Pancreas (tissue), 10 donors: Measurements from ENCODE around the gene PROZ. TPM values are rescaled to one million over a fixed set of nuclear protein-coding genes. Genes with fewer than 3 reads are reported as not detected.

Experiments
- ATAC-seq, 4 donors: fragments of 200-7000 bp; cut with Tn5 transposase; one replicate each; pipeline versions ENCODE4 v1.8.0 to v1.9.1; 2020; ENCODE audit warnings: mild to moderate bottlenecking in 4 of 4, moderate library complexity in 4 of 4
- DNase-seq, 6 donors: peaks; one replicate each; pipeline ENCODE4 v3.0.0-alpha.2; 2020
- FAIRE-seq: peaks from 2 replicates; lab custom pipeline; 2012; peaks lifted over from hg19 to GRCh38; lab: Jason Lieb, UNC
- H3K27ac ChIP-seq, 4 donors: fragments of 200-600 bp; sonication (generic); 1 replicate in 3 of 4; 2 replicates in 1 of 4; pipeline versions ENCODE4 v1.5.0 to v1.8.0; 2020
- H3K27me3 ChIP-seq, 4 donors: fragments of 200-600 bp; one replicate each; pipeline ENCODE4 v1.8.0; 2021
- H3K36me3 ChIP-seq, 3 donors: fragments of 200-600 bp; sonication (generic) in 1 of 3; one replicate each; pipeline versions ENCODE4 v1.5.0 to v1.8.0; 2020 to 2021
- H3K4me1 ChIP-seq, 3 donors: fragments of 200-600 bp; one replicate each; pipeline ENCODE4 v1.8.0; 2021
- H3K4me3 ChIP-seq, 4 donors: fragments of 200-600 bp; sonication (generic) in 2 of 4; one replicate each; pipeline versions ENCODE4 v1.5.0 to v1.8.0; 2020 to 2021
- H3K9me3 ChIP-seq, 4 donors: fragments of 200-600 bp; one replicate each; pipeline ENCODE4 v1.8.0; 2021
- WGBS, 2 donors: extraction: QIAGEN DNeasy Blood & Tissue Kit; methylation state at CpG; one replicate each; pipeline ENCODE4 v1.1.7; 2013; 5-methylcytosine and 5-hydroxymethylcytosine counted together
- intact Hi-C, 3 donors: fragments of 100-400 bp; cut with DNase I; formaldehyde crosslinking; loops; one replicate each; pipeline versions ENCODE4 v1.11.1 to v1.14.2; 2022
- polyA plus RNA-seq, 2 donors: library from polyadenylated mRNA; stranded (reverse); fragments of 200-250 nt; gene quantifications; one replicate each; pipeline ENCODE4 v1.2.3, GENCODE V29; 2013
- total RNA-seq, 6 donors: library from RNA; stranded (reverse); fragmentation: NEBNext Ultra II Directional in 4 of 6; extraction: Animal tissue kit (Norgen Biotek cat#: 25700) in 4 of 6; gene quantifications; one replicate each; pipeline versions ENCODE4 v1.2.1 to v1.2.4, GENCODE V29; 2021 to 2023
- TF ChIP-seq, protein P1 (sequence below), 4 donors: fragments of 200-600 bp; sonication (generic) in 3 of 4; IDR thresholded peaks; one replicate each; pipeline versions ENCODE4 v1.5.0 to v1.8.0; 2021; ENCODE audit warnings: antibody characterized with exemption in 4 of 4
- donor health status: healthy with polysubstance abuse.
- donor health status: DM: no; HTN: no; CAD: no; lungs with moderate emphysema.
- donor health status: DM: no; HTN: no; CAD: no.
- donor health status: control.
- donor health status: control.
- donor health status: Bipolar disorder and iron deficiency.
- donor health status: DM: yes; HTN: yes; CAD: no.
- donor health status: DM: no; HTN: no; CAD: no.
- donor health status: DM: no; HTN: no; CAD: no.
- donor health status: DM: yes; HTN: yes; CAD: no.

The PROZ gene
- total and polyA plus RNA-seq, 8 donors: 0.05 TPM; not detected in 7

- no peak overlapping the region for H3K27ac ChIP-seq
- no peaks in the 10 kb centered on the region for H3K27me3 ChIP-seq
- H3K9me3 ChIP-seq: no peaks in the 10 kb centered on the region
- 69 to 76% methylated on average over 5 of the region's 5 CpGs for WGBS, 2 donors
- H3K4me3 ChIP-seq: no peak overlapping the region
- no peaks in the 10 kb centered on the region for H3K4me1 ChIP-seq
- H3K36me3 ChIP-seq: peaks cover 0 to 59% (median 26%) of the 10 kb centered on the region in 3 donors
- intact Hi-C loops: no loop called here
- TF ChIP-seq, protein P1, sequence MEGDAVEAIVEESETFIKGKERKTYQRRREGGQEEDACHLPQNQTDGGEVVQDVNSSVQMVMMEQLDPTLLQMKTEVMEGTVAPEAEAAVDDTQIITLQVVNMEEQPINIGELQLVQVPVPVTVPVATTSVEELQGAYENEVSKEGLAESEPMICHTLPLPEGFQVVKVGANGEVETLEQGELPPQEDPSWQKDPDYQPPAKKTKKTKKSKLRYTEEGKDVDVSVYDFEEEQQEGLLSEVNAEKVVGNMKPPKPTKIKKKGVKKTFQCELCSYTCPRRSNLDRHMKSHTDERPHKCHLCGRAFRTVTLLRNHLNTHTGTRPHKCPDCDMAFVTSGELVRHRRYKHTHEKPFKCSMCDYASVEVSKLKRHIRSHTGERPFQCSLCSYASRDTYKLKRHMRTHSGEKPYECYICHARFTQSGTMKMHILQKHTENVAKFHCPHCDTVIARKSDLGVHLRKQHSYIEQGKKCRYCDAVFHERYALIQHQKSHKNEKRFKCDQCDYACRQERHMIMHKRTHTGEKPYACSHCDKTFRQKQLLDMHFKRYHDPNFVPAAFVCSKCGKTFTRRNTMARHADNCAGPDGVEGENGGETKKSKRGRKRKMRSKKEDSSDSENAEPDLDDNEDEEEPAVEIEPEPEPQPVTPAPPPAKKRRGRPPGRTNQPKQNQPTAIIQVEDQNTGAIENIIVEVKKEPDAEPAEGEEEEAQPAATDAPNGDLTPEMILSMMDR (IDR thresholded peaks at IDR 0.05): no peak
- no peak for DNase-seq
- FAIRE-seq: no peak
- peak in 2 of 4 donors; percentile 30 to 34 for ATAC-seq
Observed at GRCh38 chr13:113176280-113176679, 17.8 kb downstream of the PROZ start.

DNA sequence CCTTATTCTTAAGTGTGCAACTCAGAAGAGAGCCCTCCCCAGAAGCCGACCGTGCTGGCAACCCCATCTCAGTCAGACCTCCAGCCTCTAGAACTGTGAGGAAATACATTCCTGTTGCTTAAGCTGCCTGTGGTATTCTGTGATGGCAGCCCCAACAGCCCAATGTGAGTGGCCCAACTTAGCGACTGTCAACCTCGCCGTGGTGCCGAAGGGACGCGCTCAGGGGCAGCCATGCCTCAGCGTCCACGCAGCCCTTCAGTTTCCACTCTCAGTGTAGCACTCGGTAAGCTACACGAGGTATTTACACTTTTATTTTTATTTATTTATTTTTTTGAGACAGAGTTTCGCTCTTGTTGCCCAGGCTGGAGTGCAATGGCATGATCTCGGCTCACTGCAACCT lies 18.4 kb downstream of the PROZ start:
- Histone ChIP-seq H3K27ac (no peak overlapping the region), H3K9me3 (no peaks in the 10 kb centered on the region), H3K27me3 (no peaks in the 10 kb centered on the region), H3K4me1 (no peaks in the 10 kb centered on the region), H3K4me3 (no peak overlapping the region), H3K36me3 (peaks cover 0 to 59% (median 22%) of the 10 kb centered on the region in 3 donors)
- WGBS, 2 donors: 95 to 97% methylated on average over 14 of the region's 14 CpGs
- ATAC-seq: no peak
- intact Hi-C loops: no loop called here
- TF ChIP-seq, protein P1 (IDR thresholded peaks at IDR 0.05): no peak
- no peak for DNase-seq
- FAIRE-seq: no peak

- H3K9me3 ChIP-seq: no peaks in the 10 kb centered on the region
- ATAC-seq (no peak), DNase-seq (no peak), FAIRE-seq (no peak)
- H3K4me3 ChIP-seq: no peak overlapping the region
- no peaks in the 10 kb centered on the region for H3K27me3 ChIP-seq
- intact Hi-C loops: no loop called here
- H3K27ac ChIP-seq: no peak overlapping the region
- no peaks in the 10 kb centered on the region for H3K4me1 ChIP-seq
- WGBS, 2 donors: 91% methylated on average over 25 of the region's 25 CpGs
- TF ChIP-seq, protein P1 (IDR thresholded peaks at IDR 0.05): no peak
- H3K36me3 ChIP-seq: peaks cover 0 to 68% (median 26%) of the 10 kb centered on the region in 3 donors
Observed at GRCh38 chr13:113178070-113178895, 19.8 kb downstream of the PROZ start.

GRCh38 chr13:113178896-113179167 lies 20.4 kb downstream of the PROZ start:
- WGBS, 2 donors: 84 to 88% methylated on average over 3 of the region's 3 CpGs
- FAIRE-seq (no peak), ATAC-seq (no peak), DNase-seq (no peak)
- Histone ChIP-seq H3K36me3 (peaks cover 0 to 73% (median 26%) of the 10 kb centered on the region in 3 donors), H3K27ac (no peak overlapping the region), H3K9me3 (no peaks in the 10 kb centered on the region), H3K27me3 (no peaks in the 10 kb centered on the region), H3K4me1 (no peaks in the 10 kb centered on the region), H3K4me3 (no peak overlapping the region)
- TF ChIP-seq, protein P1 (IDR thresholded peaks at IDR 0.05): no peak
- intact Hi-C loops: no loop called here
